OCI-LY7 (cell line): ENCODE measurements around the gene EPX.

Experiments used
- CTCF ChIP-seq: fragments of 200-600 bp; sonication (generic); conservative IDR thresholded peaks from 2 replicates; pipeline ENCODE4 v1.5.1; 2014; ENCODE audit warnings: mild to moderate bottlenecking, antibody characterized with exemption, low read length, moderate library complexity, mixed read lengths
- EZH2phosphoT487 ChIP-seq: fragments of 200-600 bp; sonication (generic); IDR thresholded peaks from 2 replicates; pipeline ENCODE4 v1.6.1; 2018; ENCODE audit warnings: low read depth, borderline replicate concordance, mild to moderate bottlenecking, mixed run types, antibody characterized with exemption, low read length, moderate library complexity, mixed read lengths

GRCh38 chr17:58231641-58232040 lies 39.1 kb downstream of the EPX start:
- no peak for TF ChIP-seq CTCF
- no peak for TF ChIP-seq EZH2phosphoT487
